Activated CD8-positive, alpha-beta T cell treated with anti-CD3 and anti-CD28 coated beads for 36 hours (primary cell): ENCODE measurements around the gene C2CD4C. TPM values are rescaled to one million over a fixed set of nuclear protein-coding genes. Genes with fewer than 3 reads are reported as not detected.

Experiments
- ATAC-seq: fragments of 200-7000 bp; cut with Tn5 transposase; one replicate; pipeline ENCODE4 v1.10.0; 2021; ENCODE audit warnings: mild to moderate bottlenecking, moderate library complexity
- CTCF ChIA-PET: fragments of 350-600 bp; sonication (Branson Sonifier 250); formaldehyde crosslinking; loops from one replicate; lab custom pipeline; 2021; ENCODE audit warnings: antibody characterized with exemption; lab: Charles Lee
- POLR2A ChIA-PET: fragments of 350-600 bp; sonication (Branson Sonifier 250); formaldehyde crosslinking; loops from one replicate; lab custom pipeline; 2021; ENCODE audit warnings: antibody characterized with exemption; lab: Charles Lee
- DNase-seq: peaks from one replicate; pipeline ENCODE4 v3.0.0-alpha.2; 2020
- H3K27ac Mint-ChIP-seq: one replicate; pipeline ENCODE4 v1.8.0; 2021; ENCODE audit warnings: mild to moderate bottlenecking, mixed read lengths
- H3K27me3 Mint-ChIP-seq: one replicate; pipeline ENCODE4 v1.8.0; 2021; ENCODE audit warnings: mixed read lengths
- H3K36me3 Mint-ChIP-seq: one replicate; pipeline ENCODE4 v1.8.0; 2021; ENCODE audit warnings: low read depth, mixed read lengths
- H3K4me1 Mint-ChIP-seq: one replicate; pipeline ENCODE4 v1.8.0; 2021; ENCODE audit warnings: low read depth, mixed read lengths
- H3K4me3 Mint-ChIP-seq: one replicate; pipeline ENCODE4 v1.8.0; 2021; ENCODE audit warnings: mild to moderate bottlenecking, moderate library complexity, mixed read lengths
- H3K9me3 Mint-ChIP-seq: one replicate; pipeline ENCODE4 v1.8.0; 2021; ENCODE audit warnings: mixed read lengths
- intact Hi-C: fragments of 100-400 bp; cut with micrococcal nuclease; formaldehyde crosslinking; loops from one replicate; pipeline ENCODE4 v1.10.0; 2022
- total RNA-seq, 2 experiments: library from RNA; stranded (reverse); gene quantifications; one replicate each; pipeline ENCODE4 v1.2.3, GENCODE V29; 2021
- TF ChIP-seq, protein P1 (sequence below): fragments of 200-600 bp; IDR thresholded peaks from one replicate; pipeline ENCODE4 v1.8.0; 2022; ENCODE audit warnings: antibody characterized with exemption, mild to moderate bottlenecking

Gene C2CD4C
- total RNA-seq, 2 experiments from 2014 or later, result 0.13 to 0.25 TPM

DNA sequence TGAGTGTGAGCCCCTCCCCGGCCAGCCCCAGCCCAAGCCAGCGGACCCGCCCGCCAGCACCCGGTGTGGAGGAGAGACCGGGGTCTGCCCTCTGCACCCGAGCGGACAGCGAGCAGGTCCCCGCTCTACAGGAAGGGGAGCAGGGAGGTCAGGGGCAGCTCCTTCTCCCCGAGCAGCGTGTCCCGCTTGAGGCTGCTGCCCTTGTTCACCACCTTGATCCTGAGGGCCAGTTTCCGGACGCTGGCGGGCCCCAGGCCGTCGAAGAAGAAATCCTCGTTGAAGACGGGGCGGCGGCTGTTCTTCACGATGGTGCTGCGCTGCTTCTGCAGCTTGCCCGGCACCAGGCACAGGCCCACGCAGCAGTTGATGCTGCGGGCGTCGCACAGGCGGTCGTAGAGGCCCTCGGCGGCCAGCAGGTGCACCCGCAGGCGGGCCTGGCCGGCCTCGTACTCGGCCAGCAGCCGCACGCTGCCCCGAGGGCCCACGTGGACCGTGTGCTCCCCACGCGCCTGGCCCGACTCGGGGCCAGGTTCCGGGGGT, 1.9 kb downstream of the C2CD4C start:
- intact Hi-C loops, result no loop called here
- no peak for ATAC-seq
- no peak overlapping the region for H3K4me3 Mint-ChIP-seq
- no peak overlapping the region for H3K27ac Mint-ChIP-seq
- CTCF ChIA-PET, result no interaction called here
- DNase-seq, result no peak
- POLR2A ChIA-PET, result interaction anchor here (1.1 kb wide), 1 partner anchor 19 kb away, joined by 3 read pairs; no protein-coding TSS in a partner anchor
- TF ChIP-seq, protein P1, sequence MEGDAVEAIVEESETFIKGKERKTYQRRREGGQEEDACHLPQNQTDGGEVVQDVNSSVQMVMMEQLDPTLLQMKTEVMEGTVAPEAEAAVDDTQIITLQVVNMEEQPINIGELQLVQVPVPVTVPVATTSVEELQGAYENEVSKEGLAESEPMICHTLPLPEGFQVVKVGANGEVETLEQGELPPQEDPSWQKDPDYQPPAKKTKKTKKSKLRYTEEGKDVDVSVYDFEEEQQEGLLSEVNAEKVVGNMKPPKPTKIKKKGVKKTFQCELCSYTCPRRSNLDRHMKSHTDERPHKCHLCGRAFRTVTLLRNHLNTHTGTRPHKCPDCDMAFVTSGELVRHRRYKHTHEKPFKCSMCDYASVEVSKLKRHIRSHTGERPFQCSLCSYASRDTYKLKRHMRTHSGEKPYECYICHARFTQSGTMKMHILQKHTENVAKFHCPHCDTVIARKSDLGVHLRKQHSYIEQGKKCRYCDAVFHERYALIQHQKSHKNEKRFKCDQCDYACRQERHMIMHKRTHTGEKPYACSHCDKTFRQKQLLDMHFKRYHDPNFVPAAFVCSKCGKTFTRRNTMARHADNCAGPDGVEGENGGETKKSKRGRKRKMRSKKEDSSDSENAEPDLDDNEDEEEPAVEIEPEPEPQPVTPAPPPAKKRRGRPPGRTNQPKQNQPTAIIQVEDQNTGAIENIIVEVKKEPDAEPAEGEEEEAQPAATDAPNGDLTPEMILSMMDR, result no peak
- H3K9me3 Mint-ChIP-seq, result no peaks in the 10 kb centered on the region
- no peaks in the 10 kb centered on the region for H3K36me3 Mint-ChIP-seq
- peaks cover 6% of the 10 kb centered on the region for H3K4me1 Mint-ChIP-seq
- peaks cover 21% of the 10 kb centered on the region for H3K27me3 Mint-ChIP-seq

DNA sequence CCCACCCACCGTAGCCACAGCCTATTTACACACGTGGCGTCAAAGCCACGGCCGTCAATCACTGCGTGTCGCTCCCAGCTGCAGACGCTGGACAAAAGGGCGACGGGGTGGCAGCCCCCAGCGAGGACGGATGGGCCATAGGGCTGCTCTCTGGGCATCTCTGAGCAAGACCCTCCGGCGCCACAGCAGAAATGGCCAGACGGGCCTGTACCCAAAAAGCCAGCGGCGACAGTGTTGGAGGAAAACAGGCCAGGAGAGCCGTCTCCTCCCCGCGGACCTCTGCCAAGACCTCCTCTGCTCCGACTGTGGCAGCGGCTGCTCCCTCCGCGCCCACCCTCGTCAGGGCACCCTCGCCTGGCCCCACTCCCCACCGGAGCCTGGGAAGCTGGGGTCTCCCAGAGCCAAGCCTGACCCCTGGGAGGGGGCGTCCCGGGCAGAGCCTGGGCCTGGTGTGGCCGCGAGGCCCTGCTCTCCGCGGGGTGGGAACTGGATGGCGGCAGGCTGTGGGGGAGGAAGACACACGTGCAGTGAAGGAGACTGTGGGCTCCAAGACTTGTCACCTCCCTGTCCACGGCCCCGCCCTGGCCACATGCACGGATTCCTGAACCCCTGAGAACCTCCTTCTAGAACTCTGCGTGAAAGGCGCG, 2.7 kb downstream of the C2CD4C start:
- H3K9me3 Mint-ChIP-seq, result no peaks in the 10 kb centered on the region
- intact Hi-C loops, result no loop called here
- DNase-seq (no peak), ATAC-seq (no peak)
- peaks cover 22% of the 10 kb centered on the region for H3K27me3 Mint-ChIP-seq
- no peak overlapping the region for H3K27ac Mint-ChIP-seq
- TF ChIP-seq, protein P1, result no peak
- CTCF ChIA-PET, result no interaction called here
- H3K36me3 Mint-ChIP-seq, result no peaks in the 10 kb centered on the region
- POLR2A ChIA-PET, result interaction anchor here (1.1 kb wide), 1 partner anchor 19 kb away, joined by 3 read pairs; no protein-coding TSS in a partner anchor
- peaks cover 6% of the 10 kb centered on the region for H3K4me1 Mint-ChIP-seq
- no peak overlapping the region for H3K4me3 Mint-ChIP-seq

DNA sequence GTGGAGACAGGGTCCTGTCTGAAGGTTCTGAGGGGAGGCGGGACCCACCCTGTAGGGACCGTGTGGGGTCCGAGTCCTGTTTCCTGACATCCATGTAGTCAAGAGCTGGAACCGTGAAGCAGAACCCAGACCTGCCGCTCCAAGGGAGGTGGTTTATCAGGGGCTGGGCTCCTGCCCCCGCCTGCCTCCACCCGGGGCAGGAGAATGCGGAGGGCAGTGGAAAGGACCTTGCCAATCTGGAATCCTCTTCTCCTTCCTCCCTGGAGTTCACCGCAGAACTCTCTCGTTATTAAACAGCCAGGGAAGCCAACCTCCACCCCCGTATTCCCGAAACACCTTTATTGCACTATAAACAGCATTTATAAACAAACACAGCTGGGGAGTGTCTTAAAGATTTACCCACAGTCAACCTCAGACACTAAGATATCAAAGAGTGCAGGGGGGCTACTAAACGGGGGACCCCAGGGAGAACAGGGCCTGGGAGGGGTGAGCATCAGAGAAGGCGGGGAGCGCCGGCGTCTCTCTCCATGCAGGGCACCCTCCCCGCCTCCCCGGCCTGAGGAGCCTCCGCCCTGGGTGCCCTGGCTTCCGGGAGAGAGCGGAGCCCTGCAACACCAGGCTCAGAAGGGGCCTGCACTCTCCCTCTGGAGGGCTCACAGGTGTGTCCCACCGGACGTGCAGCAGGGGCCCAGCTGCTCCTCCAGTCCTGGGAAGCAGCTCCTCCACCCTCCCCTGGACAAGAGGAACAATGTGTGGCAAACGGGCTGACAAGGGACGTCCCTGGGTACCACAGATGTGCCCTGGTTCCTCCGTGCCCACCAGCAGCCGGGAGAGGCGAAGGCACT, 3.6 kb downstream of the C2CD4C start:
- H3K4me3 Mint-ChIP-seq, result no peak overlapping the region
- ChIA-PET CTCF (no interaction called here), POLR2A (no interaction called here)
- no peaks in the 10 kb centered on the region for H3K9me3 Mint-ChIP-seq
- TF ChIP-seq, protein P1, result no peak
- DNase-seq (no peak), ATAC-seq (no peak)
- peaks cover 22% of the 10 kb centered on the region for H3K27me3 Mint-ChIP-seq
- H3K4me1 Mint-ChIP-seq, result peaks cover 6% of the 10 kb centered on the region
- no peak overlapping the region for H3K27ac Mint-ChIP-seq
- H3K36me3 Mint-ChIP-seq, result no peaks in the 10 kb centered on the region
- intact Hi-C loops, result no loop called here

DNA sequence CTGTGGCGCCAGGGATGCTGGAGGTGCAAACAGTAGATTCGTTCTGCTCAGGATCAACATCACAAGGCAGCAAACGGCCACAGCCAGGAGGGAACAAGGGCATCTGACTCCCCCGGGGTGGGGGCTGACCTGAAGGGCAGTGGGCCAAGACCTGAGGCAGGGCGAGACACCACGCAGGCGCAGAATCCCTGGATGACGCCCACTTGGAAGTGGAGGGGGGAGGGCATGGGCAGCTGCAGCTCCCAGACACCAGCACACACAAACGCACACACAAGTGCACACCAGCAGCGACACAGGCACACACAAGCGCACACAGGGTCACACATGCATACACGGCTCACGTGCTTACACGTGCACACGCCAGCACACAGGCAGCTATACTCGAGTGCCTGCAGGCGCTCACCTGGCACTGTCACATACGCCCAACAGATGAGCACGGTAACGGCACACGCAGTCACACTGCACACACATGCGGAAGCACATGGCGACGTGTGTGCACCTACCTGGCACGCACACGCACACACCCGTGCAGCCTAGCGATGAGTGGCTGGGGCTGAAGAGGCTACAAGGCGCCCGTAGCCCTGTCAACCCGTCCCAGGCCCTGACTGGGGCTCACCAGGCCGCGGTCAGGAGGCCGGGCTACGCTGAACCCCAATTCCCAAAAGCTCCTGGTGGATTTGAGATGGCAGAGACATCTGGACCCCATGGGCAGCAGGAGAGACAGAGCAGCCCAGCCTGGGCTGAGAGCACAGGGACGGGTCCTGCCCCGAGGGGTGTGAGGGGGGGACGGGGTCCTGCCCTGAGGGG, 5.5 kb downstream of the C2CD4C start:
- TF ChIP-seq, protein P1, result no peak
- peaks cover 13% of the 10 kb centered on the region for H3K27me3 Mint-ChIP-seq
- CTCF ChIA-PET, result no interaction called here
- no peaks in the 10 kb centered on the region for H3K9me3 Mint-ChIP-seq
- no peaks in the 10 kb centered on the region for H3K36me3 Mint-ChIP-seq
- H3K4me3 Mint-ChIP-seq, result no peak overlapping the region
- DNase-seq (no peak), ATAC-seq (no peak)
- no peak overlapping the region for H3K27ac Mint-ChIP-seq
- intact Hi-C loops, result no loop called here
- POLR2A ChIA-PET, result interaction anchor here (1.1 kb wide), 1 partner anchor 21 kb away, joined by 3 read pairs; no protein-coding TSS in a partner anchor
- no peaks in the 10 kb centered on the region for H3K4me1 Mint-ChIP-seq
